OCI-LY7 (cell line): ENCODE results near the gene CMTM7.

Experiments
- CTCF ChIP-seq: fragments of 200-600 bp; sonication (generic); conservative IDR thresholded peaks from 2 replicates; pipeline ENCODE4 v1.5.1; 2014; ENCODE audit warnings: mild to moderate bottlenecking, antibody characterized with exemption, low read length, moderate library complexity, mixed read lengths
- EZH2phosphoT487 ChIP-seq: fragments of 200-600 bp; sonication (generic); IDR thresholded peaks from 2 replicates; pipeline ENCODE4 v1.6.1; 2018; ENCODE audit warnings: low read depth, borderline replicate concordance, mild to moderate bottlenecking, mixed run types, antibody characterized with exemption, low read length, moderate library complexity, mixed read lengths

GRCh38 chr3:32437896-32438295 is 46.2 kb downstream of the CMTM7 start:
- TF ChIP-seq CTCF (no peak), EZH2phosphoT487 (no peak)
